NCI-H1092 treated with DMSO at 0.1 percent for 48 hours (cell line): Measurements from ENCODE around the gene CEP250.
"Not testable (repeated sequence)": the region's sequence is repeated elsewhere in the genome, so short reads cannot be mapped to it uniquely, and the experiment has no call there.

Experiments
- DNase-seq: peaks from one replicate; lab custom pipeline; 2025; lab: John Stamatoyannopoulos, UW

The CEP250 gene

GRCh38 chr20:35527122-35527769, 71.8 kb downstream of the CEP250 start:
- DNase-seq, result no peak

- DNase-seq, result no peak
Observed at GRCh38 chr20:35529552-35529951, 74.2 kb downstream of the CEP250 start, which contains the start of gene C20orf173. C20orf173 (minus strand) TSS chr20:35529652; CDS start chr20:35529373, 279 bp downstream.

GRCh38 chr20:35539756-35540212, 84.4 kb downstream of the CEP250 start:
- DNase-seq, result peak; percentile 93

- no peak for DNase-seq
Observed at GRCh38 chr20:35541118-35541782, 85.9 kb downstream of the CEP250 start.

- peak; percentile 96 for DNase-seq
Observed at GRCh38 chr20:35541783-35542662, 86.6 kb downstream of the CEP250 start, which contains the start of gene ERGIC3. ERGIC3 (plus strand) TSS chr20:35542078; CDS start chr20:35542098, 20 bp downstream.

- DNase-seq, result no peak
Observed at GRCh38 chr20:35542990-35543389, 87.6 kb downstream of the CEP250 start.

- no peak for DNase-seq
Observed at GRCh38 chr20:35544436-35544835, 89.0 kb downstream of the CEP250 start.

- DNase-seq, result not testable (repeated sequence)
Observed at GRCh38 chr20:35544941-35545340, 89.5 kb downstream of the CEP250 start.

- no peak for DNase-seq
Observed at GRCh38 chr20:35546127-35546526, 90.7 kb downstream of the CEP250 start.

- DNase-seq, result no peak
Observed at GRCh38 chr20:35547329-35547728, 91.9 kb downstream of the CEP250 start.

GRCh38 chr20:35551503-35551902, 96.1 kb downstream of the CEP250 start:
- DNase-seq, result no peak

GRCh38 chr20:35552914-35553313, 97.5 kb downstream of the CEP250 start:
- no peak for DNase-seq

- DNase-seq, result not testable (repeated sequence)
Observed at GRCh38 chr20:35555461-35555860, 100.1 kb downstream of the CEP250 start.

GRCh38 chr20:35555951-35556645, 100.7 kb downstream of the CEP250 start:
- DNase-seq, result no peak

GRCh38 chr20:35556871-35557270, 101.5 kb downstream of the CEP250 start:
- no peak for DNase-seq

GRCh38 chr20:35558451-35558850, 103.1 kb downstream of the CEP250 start:
- DNase-seq, result no peak

- no peak for DNase-seq
Observed at GRCh38 chr20:35559042-35559693, 103.8 kb downstream of the CEP250 start.

- no peak for DNase-seq
Observed at GRCh38 chr20:35560105-35560511, 104.7 kb downstream of the CEP250 start.

- DNase-seq, result no peak
Observed at GRCh38 chr20:35560541-35560940, 105.1 kb downstream of the CEP250 start.

- peak; percentile 30 for DNase-seq
Observed at GRCh38 chr20:35561268-35561667, 105.9 kb downstream of the CEP250 start.

GRCh38 chr20:35561671-35562070, 106.3 kb downstream of the CEP250 start:
- DNase-seq, result no peak
